Suppressor macrophage (primary cell): ENCODE data around the gene KCNQ1.

Experiments used
- DNase-seq, 4 experiments: peaks; one replicate each; pipeline ENCODE4 v3.0.0-alpha.2; 2020 to 2022

KCNQ1 gene

DNA sequence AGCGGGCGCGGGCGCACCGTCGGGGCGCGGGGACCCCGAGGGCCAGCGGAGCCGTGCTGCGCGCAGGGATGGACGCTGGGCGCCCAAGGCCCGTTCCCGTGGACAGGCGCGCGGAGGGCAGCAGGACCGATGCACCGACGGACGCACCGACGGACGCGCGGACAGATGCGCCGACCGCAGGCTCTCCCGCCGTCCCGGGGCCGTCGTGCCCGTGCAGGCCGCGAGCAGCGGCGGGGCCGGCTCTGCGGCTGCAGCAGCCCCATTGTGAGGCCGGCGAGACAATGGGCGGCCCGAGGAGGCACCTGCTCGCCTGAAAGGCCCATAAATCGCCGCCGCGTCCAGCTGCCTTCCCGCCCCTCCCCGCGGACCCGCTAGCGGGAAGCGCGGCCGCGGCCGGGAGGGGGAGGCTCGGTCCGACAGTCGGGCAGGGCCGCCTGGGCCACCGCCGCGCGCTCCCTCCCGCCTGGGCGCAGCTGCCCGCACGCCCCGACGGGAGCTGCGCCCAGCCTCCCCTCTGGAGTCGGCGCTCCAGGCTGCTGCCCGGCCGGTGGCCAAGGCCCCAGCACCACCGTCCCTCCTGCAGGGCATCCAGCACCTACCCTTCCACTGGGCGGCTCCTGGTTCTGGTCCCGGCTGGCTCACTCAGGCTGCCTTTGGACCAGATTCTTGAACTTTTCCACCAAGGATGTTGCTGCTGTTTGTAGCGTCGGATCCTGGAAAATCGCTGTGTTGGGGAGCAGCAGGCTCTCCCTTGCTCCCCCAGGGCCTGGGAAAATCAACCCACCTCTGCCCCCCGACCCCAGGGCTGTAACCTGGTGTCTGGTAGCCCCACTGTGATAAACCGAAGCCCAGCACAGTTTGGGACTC lies 425.0 kb downstream of the KCNQ1 start:
- no peak for DNase-seq

DNA sequence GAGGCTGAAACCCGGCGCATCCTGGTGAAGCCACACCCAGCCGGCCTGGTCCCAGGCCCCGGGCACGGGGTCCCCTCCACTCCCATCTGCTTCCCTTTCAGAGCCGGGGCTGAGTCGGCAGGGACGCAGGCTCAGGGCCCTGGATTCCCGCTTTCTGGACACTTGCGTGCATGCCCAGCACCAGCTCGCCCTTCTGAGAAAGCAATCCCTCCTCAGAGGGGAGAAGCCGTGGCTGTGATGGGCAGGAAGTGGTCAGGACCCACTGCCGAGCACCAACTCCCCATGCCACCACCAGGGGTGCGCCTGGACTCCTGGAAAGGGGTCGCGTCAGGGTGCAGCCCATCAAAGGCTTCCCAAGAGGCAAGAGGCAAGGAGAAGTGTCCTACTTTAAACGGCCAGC lies 425.7 kb downstream of the KCNQ1 start:
- DNase-seq, result no peak

DNA sequence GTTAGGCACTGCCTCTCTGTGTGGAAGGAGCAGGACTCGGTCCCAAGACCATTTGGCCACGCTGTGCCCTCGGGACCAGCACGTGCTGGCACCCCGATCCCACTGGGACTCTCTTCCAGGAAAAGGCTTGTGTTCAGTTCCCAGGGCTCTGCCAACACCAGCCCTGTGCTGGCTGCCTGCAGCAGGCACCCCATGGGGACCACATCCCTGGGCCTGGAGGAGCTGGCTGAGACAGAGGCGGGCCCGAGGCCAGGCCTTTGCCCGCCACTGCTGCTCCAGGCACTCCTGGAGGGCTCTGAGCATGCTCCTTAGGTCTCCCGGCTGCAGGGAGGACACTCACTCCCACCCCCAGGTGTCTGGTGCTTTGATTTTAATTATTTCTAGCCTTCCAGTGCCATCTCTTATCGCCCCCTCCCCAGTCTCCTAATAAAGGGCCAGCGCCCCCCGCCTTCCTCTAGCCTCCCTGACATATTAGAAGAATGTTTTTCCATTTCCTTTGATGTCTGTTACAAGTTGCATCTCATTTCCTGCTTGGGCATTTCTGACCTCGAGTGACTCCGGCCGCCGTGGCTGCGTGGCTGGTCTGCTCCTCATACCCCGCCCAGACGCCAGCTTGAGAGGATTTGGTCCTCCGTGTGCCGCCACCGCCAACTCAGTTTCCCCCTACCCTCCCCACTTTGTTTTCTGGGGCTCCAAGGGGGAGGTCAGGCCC lies 426.3 kb downstream of the KCNQ1 start:
- no peak for DNase-seq

DNA sequence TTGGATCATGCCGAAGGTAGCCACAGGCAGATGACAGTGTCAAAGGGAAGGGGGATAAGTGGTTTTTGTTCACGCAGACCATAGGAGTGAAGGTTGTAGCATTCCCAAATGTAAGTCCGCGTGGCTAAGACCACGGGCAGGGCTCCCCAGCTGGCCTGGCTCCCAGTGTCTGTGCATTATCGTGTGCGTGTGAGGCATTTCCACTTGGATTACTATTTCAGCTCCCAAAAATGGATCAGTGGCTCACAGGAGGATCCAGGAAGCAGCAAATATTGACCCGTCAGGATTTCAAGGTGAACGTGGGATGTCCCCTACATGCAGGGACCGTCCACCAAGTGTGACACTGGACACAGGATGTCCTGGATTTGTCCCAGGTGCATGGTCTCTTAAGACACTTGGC lies 430.2 kb downstream of the KCNQ1 start:
- DNase-seq, result no peak

DNA sequence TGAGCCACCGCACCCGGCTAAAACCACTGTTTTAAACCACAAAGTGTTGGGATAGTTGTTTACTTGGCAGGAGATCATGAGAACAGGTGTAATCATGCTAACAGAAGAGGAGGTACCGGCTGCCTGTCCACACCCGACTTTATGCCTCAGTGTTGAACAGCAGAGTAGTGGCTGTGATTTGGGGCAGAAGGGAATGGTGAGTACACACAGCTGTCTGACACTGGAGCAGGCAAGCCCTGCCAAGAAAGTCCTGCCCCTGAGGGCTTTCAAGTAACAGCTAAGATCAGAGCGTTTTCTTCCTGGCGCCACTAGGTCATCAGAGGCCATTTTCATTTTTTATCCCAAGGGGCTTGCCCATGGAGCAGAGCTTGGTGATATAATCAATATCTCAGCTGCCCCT lies 432.7 kb downstream of the KCNQ1 start:
- no peak for DNase-seq

DNA sequence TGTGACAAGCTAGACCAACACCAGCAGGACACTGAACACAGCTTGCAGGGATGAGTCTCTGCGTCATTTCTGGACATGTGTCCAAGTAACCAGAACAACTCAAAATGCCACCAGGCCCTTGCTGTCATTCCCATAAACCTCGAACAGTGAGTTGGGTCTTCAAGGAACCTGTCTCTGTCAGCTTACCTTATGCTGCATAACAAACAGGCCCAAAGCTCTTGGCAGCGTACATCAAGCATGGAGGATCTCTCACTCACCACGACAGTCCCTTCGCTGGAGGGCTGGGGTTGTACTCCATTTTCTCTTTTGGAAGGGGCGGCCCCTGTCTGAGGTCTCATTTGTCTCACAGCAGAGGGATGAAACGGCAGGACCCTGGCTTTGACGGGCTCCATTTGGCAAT lies 434.0 kb downstream of the KCNQ1 start:
- DNase-seq, result no peak

DNA sequence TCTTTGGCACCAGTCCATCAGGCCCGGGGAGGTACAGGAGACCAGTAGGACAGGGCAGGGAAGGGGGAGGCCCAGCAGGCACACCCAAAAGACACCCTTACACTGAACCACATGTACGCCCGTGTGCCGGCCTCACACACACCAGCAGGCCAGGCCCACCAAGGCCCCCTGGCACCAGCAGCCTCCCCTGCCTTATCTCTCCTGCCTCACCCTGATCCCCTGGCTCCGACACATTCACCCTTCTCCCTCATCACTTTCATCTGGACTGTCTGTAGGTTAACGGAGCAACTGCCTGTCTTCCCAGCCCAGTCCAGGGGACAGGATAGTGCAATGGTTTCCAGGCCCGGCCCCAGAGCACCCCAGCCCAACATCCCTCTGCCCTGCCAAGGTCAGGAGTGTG lies 435.8 kb downstream of the KCNQ1 start:
- no peak for DNase-seq

DNA sequence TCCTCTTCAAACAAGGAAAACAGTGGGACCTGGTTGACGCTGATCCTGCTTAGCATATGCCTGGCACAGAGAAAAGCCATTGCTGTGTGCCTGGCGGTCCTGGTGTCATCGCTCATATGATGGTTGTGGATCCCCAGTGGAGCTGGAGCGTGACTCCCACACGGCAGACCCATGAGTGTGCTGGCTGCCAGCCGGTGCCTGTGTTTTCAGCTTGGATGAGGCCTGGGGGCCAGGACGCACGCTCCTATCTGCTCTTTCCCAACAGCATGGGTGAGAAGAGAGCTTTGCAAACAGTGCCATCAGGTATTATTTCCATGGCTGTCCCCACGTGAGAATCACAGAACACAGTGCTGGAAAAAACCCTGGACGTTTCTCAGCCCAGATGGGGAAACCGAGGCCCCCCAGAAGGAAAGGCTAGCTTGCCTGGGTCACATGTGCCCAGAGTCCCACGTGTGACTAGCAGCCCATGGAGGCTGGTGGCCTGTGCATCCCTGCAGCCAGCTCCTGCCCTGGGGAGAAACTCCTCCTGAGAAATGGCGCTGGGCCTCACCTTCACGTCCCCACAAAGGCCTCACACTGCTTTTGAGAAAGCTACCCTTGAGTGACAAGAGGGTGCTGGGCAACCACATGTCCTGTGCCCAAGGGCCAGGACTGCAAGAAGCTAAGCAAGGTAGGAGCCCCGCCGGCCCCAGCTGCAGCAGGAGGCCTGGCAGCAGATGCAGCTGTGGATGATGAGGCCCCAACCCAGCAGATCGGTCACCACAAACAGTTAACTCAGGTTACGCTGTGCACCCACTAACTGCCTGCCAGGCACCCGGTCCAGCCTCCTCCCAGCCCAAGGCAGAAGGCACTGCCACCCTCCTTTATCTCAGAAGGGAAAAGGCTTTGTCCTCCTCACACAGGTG lies 436.5 kb downstream of the KCNQ1 start:
- no peak for DNase-seq

DNA sequence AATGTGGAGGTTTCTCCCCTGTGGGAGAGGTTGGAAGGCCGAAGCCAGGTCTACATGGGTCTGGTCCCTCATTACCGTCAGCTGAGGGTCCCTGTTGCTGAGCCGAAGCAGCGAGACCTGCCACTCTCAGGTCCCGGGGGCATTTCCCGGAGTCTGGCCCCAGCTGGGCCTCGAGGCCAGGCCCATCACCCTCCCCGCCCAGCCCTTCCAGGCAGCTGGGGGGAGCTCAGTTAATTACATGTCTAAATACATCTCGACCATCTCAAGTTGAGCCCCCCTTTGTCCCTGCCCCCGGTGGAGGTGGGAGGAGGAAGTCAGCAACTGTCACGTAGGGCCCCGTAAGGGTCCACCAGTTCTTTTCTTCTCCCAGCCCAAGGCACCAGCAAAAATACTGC lies 437.2 kb downstream of the KCNQ1 start:
- no peak for DNase-seq

DNA sequence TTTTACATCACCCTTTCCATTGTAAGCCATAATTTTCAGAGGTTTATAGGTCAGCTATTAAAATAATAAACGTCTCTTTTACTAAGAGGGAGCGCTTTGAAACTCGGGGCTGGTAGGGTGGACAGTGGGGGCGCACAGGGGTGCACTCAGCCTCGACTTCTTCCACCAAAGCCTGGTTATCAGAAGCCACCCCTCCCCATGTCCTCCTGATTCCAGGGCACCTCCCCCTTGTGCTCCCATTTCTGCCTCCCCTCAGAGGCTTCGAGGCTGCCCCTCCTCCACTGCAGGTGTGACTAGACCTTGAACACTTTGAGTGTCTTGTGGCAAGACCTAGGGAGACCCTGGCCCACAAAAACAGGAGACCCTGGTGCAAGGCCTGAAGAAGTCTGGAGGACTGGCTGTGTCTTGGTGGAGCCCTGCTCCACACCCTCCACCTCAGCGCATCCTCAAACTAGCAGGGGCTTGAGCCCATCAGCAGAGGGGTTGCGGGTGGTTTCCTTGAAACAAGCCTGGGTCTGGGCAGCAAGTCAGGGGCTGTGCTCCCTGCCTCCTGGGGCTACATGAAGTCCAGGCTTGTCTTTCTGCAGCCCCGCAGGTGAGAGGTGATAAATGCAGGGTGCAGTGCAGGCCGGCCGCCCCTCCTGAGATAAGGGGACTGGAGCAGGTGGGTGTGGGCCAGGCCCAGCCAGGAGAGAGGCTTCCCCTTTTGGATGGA lies 437.7 kb downstream of the KCNQ1 start:
- no peak for DNase-seq

DNA sequence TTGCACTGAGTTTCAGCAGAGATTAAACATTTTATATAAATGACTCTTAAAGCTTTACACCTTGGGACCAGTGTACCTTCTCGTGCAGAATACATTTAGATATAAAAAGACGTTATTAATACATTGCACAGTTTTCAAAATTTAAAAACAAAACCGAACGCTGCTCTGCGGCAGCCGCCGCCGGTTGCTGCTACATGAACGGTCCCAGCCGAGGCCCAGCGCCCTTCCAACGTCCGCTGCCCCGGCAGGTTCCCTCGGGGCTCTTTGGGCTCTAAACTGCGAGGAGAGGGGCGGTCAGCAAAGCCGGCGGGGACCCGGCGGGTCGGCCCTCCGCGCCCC lies 438.8 kb downstream of the KCNQ1 start:
- peak in 1 of 4 experiments; percentile 30 for DNase-seq

DNA sequence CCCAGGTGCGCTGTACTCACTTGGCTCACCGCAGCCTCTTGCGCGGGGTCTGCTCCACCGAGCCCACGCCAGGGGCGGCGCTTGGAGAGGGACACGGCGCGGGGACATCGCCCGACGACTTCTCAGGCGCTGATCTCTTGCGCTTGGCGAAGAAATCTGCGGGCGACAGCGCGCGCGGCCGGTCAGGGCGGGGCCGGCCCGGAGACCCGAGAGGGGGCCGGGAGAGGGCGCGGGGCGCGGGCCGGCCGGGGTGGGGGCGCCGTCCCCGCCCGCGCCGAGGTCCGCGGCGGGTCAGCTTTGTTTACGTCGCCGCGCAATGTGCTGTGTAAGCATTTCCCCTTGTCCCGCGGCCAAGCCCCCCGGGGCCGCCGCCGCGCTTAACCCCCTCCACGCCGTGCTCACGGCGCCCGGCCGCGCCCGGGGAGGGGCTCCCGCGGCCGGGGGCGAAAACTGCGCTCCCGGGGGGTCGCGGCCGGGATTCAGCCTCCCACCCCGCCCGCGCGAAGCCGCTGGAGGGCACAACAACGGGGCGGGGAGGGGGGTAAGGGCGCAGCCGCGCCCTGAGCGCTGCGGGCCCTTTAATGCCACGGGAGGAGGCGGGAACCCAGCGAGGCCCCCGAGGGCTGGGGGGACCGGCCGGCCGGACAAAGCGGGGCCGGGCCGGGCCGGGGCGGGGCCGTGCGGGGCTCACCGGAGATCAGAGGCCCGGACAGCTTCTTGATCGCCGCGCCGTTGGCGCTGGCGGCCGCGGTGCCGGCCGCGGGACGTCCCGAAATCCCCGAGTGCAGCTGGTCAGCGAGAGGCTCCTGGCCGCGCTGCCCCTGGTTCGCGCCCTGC lies 439.4 kb downstream of the KCNQ1 start:
- peak in 3 of 4 experiments; percentile 26 to 62 (median 34) for DNase-seq

DNA sequence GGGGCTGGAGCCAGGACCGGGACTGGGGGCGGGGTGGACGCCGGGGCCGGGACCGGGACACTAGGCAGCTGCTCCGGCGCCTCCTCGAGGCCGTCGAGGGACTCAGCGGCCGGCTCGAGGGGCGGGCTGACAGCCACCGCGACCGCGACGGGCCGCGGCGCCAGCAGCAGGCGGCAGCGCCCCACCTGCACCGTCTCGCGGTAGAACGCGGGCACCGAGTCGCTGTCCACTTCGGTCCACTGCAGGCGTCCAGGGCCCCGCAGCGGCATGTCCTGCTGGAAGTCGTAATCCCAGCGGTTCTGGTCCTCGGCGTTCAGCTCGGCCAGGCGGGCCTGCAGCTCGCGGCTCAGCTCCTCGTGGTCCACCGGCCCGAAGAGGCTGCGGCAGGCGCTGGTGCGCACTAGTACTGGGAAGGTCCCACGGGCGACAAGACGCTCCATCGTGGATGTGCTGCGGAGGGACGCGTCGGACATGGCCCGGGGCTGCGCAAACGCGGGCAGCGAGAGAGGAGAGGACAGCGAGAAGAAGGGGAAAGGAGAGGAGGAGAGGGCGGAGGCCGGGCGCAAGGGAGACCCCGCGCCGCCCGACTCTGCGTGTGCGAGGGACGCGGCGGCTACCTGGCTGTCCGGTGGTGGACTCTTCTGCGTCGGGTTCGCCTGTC lies 440.3 kb downstream of the KCNQ1 start:
- peak; percentile 52 to 83 (median 66) for DNase-seq

DNA sequence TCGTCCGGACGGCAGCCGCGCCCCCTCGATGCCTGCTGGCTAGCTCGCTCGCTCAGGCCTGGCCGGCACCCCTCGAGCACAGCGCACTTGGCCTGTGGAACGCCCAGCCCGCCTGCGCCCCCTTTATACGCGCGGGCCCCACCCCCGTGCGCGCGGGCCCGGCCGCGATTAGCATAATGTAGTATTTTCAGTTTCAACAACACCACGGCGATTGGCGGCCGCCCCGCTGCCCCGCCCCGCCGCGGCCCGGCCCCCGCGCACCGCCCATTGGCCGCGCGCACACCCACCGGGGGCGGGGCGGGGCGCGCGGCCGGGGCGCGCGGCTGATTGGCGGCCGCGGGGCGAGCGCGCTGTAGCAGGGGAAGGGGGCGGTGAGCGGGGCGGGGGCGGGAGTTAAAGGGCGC lies 440.9 kb downstream of the KCNQ1 start, which contains the start of gene CDKN1C:
CDKN1C (minus strand) TSS at position 98 of the 404 bp plus-strand sequence. CDS start 319 bp downstream, outside the sequence.
- peak; percentile 77 to 94 (median 89) for DNase-seq

DNA sequence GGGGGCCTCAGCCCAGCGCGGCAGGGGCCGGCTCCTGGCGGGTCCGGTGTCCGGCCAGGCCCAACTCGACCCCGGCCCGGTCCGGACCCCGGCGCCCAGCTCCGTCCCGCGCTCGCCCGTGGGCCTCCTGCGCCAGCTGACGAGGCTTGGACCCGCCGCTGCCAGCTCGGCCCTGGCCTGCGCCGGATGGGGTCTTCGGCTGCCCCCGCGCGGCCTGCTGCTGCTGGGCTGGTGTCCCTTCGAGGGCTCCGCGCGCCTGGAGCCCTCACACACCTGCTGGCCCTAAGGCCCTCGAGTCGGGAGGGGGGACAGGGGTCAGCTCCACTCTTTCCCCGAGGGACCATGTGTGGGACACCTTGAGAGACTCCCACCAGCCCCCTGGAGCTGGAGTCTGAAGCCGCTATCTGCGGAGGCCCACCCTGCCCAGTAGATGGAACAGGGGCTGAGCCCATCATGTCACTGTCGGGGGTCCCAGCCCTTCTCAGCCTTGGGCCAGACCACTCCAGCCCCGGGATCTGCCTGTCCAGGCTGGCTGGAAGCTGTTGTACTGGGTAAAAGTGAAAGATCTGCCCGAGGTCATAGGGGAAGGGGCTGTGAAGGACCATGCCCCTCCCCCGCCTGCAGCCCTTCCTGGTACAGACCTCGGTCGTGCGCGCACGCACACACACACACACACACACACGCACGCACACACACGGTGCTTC lies 441.5 kb downstream of the KCNQ1 start:
- DNase-seq, result peak in 2 of 4 experiments; percentile 25 to 39

DNA sequence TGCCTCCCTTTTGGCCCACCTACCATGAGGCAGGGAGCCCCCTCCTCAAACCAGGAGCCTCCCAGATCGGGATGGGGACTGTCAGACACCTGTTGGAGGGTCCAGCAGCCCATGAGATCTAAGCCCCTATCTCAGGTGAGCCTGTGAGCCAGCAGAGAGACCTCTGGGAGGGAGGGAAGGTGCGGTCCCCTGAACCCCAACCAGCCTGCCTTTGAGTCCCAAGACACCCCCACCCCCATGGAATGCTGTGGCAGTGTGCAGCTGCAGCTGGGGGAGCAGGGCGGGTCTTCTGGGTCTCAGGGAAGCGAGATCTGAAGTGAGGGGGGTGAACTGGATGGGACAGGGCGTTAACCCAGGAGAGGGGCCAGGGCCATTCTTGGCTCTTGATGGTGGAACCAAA lies 442.1 kb downstream of the KCNQ1 start:
- DNase-seq, result no peak

DNA sequence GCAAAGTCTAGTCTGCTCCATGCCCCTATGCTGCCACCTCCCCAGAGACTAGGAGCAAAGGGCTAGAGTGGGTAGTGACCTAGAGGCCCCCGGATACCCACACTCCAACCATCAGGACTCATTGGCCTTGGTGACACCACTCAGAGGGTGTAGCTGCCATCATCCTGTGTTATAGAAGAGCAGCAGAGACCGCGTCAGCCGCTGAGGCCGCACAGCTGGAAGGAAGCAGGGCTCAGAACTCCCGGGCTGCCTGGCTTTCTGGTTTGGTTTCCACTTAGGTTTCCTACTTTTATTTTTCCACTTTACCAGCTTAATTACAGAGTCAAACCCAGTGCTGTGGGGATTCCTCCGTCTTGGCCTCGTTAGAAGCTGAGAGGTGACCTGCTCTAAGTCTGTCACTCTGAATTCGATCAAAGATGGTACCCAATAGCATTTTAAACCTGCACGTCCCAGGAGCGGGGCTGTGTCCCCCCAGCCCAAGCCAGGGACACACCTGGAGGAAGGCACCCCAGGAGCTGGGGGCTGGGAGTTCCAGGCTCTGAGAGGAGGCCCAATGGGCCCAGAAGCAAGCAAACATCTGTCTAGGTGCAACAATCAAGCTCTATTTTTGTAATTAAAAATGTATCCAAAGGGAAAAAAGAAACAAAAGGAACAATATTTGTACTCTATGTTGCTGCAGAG lies 442.8 kb downstream of the KCNQ1 start:
- DNase-seq, result peak in 1 of 4 experiments; percentile 12

DNA sequence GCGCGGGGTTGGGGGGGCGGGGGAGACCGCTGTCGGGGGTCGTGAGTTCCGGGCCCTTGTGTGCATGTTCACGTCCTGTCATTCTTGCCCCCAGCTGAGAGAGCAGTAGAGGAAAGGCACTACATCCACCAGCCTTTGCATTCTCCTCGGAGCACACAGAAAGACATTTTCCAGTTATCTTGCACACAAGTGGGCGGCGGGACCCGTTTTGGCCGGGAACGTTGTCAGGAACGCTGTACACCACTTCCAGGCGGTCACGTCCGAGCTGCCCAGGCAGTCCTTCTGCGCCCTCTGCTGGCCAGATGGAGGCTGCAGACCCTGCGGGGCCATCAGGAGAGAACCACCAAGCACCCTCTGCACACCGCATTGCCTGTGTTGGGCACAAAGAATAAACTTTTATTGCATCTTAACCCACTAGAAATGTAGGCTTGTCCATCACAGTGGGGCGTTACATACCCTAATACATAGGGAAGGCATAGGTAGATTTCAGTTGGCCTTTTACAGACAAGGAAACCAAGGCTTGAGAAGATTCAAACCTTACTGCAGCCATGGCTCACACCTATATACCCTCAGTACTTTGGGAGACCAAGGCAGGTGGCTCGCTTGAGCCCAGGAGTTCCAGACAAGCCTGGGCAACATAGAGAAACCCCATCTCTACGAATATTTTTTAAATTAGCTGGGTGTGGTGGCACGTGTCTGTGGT lies 443.6 kb downstream of the KCNQ1 start:
- DNase-seq, result peak; percentile 88 to 94 (median 92)
